PC-9 (cell line): ENCODE results near the gene C9orf85. TPM values are rescaled to one million over a fixed set of nuclear protein-coding genes. Genes with fewer than 3 reads are reported as not detected.
"Not testable (repeated sequence)": the region's sequence is repeated elsewhere in the genome, so short reads cannot be mapped to it uniquely, and the experiment has no call there.

Source experiments
- BruUV-seq: library from RNA; stranded (reverse); fragments of 400-500 nt; replicated peaks from 2 replicates; lab custom pipeline; 2021; lab: Mats Ljungman, UMichigan
- CTCF ChIA-PET: fragments of 300-600 bp; sonication (Branson Sonifier 250); formaldehyde crosslinking; loops from one replicate; lab custom pipeline; 2022; ENCODE audit warnings: antibody characterized with exemption; lab: Charles Lee
- POLR2A ChIA-PET: fragments of 300-600 bp; sonication (Branson Sonifier 250); formaldehyde crosslinking; loops from one replicate; lab custom pipeline; 2022; ENCODE audit warnings: antibody characterized with exemption; ENCODE audit not compliant: unreplicated experiment; lab: Charles Lee
- DNase-seq, 2 experiments: peaks; one replicate each; pipeline versions ENCODE4 v3.0.0 to v3.0.0-alpha.2; 2015 to 2022; ENCODE audit warnings: mixed read lengths in 1 of 2
- H2AFZ ChIP-seq: fragments of 200-600 bp; sonication (generic); 2 replicates; pipeline ENCODE4 v1.8.1; 2017; ENCODE audit warnings: antibody characterized with exemption
- H3F3A ChIP-seq: fragments of 200-600 bp; sonication (generic); 2 replicates; pipeline ENCODE4 v1.8.1; 2017; ENCODE audit warnings: antibody characterized with exemption, mild to moderate bottlenecking, low read depth; ENCODE audit not compliant: insufficient read depth
- H3K27ac ChIP-seq: fragments of 200-600 bp; sonication (generic); 2 replicates; pipeline ENCODE4 v1.6.1; 2016; ENCODE audit warnings: mixed run types
- H3K27me3 ChIP-seq: fragments of 200-600 bp; sonication (generic); 2 replicates; pipeline ENCODE4 v1.6.1; 2016; ENCODE audit warnings: low read depth, mixed run types; ENCODE audit not compliant: insufficient read depth
- H3K36me3 ChIP-seq: fragments of 200-600 bp; sonication (generic); 2 replicates; pipeline ENCODE4 v1.6.1; 2016; ENCODE audit warnings: low read depth, mixed run types
- H3K4me1 ChIP-seq: fragments of 200-600 bp; sonication (generic); replicated peaks from 2 replicates; pipeline ENCODE4 v1.6.1; 2016; ENCODE audit warnings: mixed run types; ENCODE audit not compliant: insufficient read depth
- H3K4me2 ChIP-seq: fragments of 200-600 bp; sonication (generic); 2 replicates; pipeline ENCODE4 v1.6.1; 2017; ENCODE audit warnings: mixed run types
- H3K4me3 ChIP-seq: fragments of 200-600 bp; sonication (generic); 2 replicates; pipeline ENCODE4 v1.6.1; 2016; ENCODE audit warnings: mixed run types
- H3K79me2 ChIP-seq: fragments of 200-600 bp; sonication (generic); 2 replicates; pipeline ENCODE4 v1.6.1; 2017; ENCODE audit warnings: low read depth, mixed run types
- H3K9me2 ChIP-seq: fragments of 200-600 bp; sonication (generic); 2 replicates; pipeline ENCODE4 v1.8.1; 2017; ENCODE audit warnings: mild to moderate bottlenecking; ENCODE audit not compliant: insufficient read depth
- H3K9me3 ChIP-seq: fragments of 200-600 bp; sonication (generic); 2 replicates; pipeline ENCODE4 v1.8.1; 2016; ENCODE audit warnings: low read depth; ENCODE audit not compliant: insufficient read depth
- H4K20me1 ChIP-seq: fragments of 200-600 bp; sonication (generic); 2 replicates; pipeline ENCODE4 v1.8.1; 2017; ENCODE audit not compliant: insufficient read depth
- EZH2 ChIP-seq: fragments of 200-600 bp; sonication (generic); IDR thresholded peaks from 2 replicates; pipeline ENCODE4 v1.8.0; 2017; ENCODE audit warnings: antibody characterized with exemption, low read depth
- intact Hi-C: fragments of 100-400 bp; cut with micrococcal nuclease; formaldehyde crosslinking; loops from one replicate; pipeline ENCODE4 v1.10.0; 2022; ENCODE audit not compliant: unreplicated experiment
- total RNA-seq: library from RNA; stranded (reverse); gene quantifications from 2 replicates; pipeline ENCODE4 v1.2.3, GENCODE V29; 2021
- TF ChIP-seq, protein P1 (sequence below): fragments of 200-600 bp; sonication (generic); conservative IDR thresholded peaks from 2 replicates; pipeline ENCODE4 v1.6.1; 2017; ENCODE audit warnings: mixed run types, antibody characterized with exemption, mild to moderate bottlenecking, moderate library complexity

Gene C9orf85
- total RNA-seq, 1 experiment from 2014 or later = 19.0 TPM

DNA sequence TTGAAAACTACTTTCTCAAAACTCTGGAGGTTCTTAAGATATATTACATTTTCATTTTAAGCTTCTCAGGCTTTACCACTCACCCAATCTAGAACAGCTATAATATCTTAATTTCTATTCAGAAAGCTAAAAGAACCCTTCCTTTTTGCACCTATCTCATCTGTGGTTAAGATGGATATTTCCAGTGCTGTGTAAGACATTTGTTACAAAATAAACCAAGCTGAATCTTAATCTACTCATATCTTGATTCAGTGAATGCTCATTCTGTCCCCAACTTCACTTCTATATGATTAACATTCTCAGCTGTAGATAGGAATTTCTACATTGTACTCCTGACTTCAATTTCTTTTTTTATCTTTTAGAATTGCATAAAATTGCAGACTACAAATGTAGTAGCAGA, 15.5 kb upstream of the C9orf85 start:
- no peaks in the 10 kb centered on the region for H3K27me3 ChIP-seq
- H2AFZ ChIP-seq = no peak overlapping the region
- POLR2A ChIA-PET = interaction anchor here (0.7 kb wide), 1 partner anchor 15 kb away, joined by 4 read pairs; the partner anchor contains the start of gene C9orf85
- no TSS peak for BruUV-seq
- no peaks in the 10 kb centered on the region for H3K4me1 ChIP-seq
- H3K4me2 ChIP-seq = no peak overlapping the region
- no peaks in the 10 kb centered on the region for H4K20me1 ChIP-seq
- no peak overlapping the region for H3K27ac ChIP-seq
- CTCF ChIA-PET = interaction anchor here (0.5 to 0.6 kb wide), 2 partner anchors 133 to 181 kb away, joined by 3 to 6 read pairs; no protein-coding TSS in a partner anchor
- H3K79me2 ChIP-seq = peaks cover 80% of the 10 kb centered on the region
- TF ChIP-seq EZH2 = no peak
- TF ChIP-seq, protein P1, sequence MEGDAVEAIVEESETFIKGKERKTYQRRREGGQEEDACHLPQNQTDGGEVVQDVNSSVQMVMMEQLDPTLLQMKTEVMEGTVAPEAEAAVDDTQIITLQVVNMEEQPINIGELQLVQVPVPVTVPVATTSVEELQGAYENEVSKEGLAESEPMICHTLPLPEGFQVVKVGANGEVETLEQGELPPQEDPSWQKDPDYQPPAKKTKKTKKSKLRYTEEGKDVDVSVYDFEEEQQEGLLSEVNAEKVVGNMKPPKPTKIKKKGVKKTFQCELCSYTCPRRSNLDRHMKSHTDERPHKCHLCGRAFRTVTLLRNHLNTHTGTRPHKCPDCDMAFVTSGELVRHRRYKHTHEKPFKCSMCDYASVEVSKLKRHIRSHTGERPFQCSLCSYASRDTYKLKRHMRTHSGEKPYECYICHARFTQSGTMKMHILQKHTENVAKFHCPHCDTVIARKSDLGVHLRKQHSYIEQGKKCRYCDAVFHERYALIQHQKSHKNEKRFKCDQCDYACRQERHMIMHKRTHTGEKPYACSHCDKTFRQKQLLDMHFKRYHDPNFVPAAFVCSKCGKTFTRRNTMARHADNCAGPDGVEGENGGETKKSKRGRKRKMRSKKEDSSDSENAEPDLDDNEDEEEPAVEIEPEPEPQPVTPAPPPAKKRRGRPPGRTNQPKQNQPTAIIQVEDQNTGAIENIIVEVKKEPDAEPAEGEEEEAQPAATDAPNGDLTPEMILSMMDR = no peak
- no peaks in the 10 kb centered on the region for H3K9me2 ChIP-seq
- H3K9me3 ChIP-seq = no peaks in the 10 kb centered on the region
- intact Hi-C loops = no loop called here
- H3K4me3 ChIP-seq = no peak overlapping the region
- no peaks in the 10 kb centered on the region for H3F3A ChIP-seq
- H3K36me3 ChIP-seq = no peaks in the 10 kb centered on the region
- DNase-seq = no peak

DNA sequence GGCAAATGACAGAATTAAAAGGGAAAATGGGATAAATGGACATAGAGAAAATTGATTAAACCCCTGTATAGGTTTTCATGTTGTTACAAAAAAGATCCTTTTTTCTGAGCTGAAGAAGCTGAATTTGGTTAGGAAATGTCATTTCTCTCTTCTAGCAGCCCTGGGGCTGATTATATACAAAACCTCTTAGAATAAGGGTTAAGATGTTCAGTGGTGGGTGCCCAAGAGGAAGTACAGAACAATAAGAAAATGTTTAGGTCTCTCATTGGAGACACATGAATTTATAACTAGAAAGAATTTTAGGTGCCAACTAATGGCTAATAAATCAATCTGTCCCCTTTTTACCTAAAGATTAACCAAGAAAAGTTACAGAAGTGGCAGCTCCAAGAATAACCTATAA, 14.7 kb upstream of the C9orf85 start:
- H3K4me2 ChIP-seq = no peak overlapping the region
- ChIA-PET POLR2A (no interaction called here), CTCF (no interaction called here)
- H3K4me3 ChIP-seq = no peak overlapping the region
- no peaks in the 10 kb centered on the region for H3K27me3 ChIP-seq
- TF ChIP-seq, protein P1 = no peak
- no peak for TF ChIP-seq EZH2
- H3K9me3 ChIP-seq = no peaks in the 10 kb centered on the region
- 0 out of 2 replicates have a peak, but pooled peaks cover 3% of the 10 kb centered on the region for H4K20me1 ChIP-seq
- H3K79me2 ChIP-seq = peaks cover 80% of the 10 kb centered on the region
- no peaks in the 10 kb centered on the region for H3F3A ChIP-seq
- no TSS peak for BruUV-seq
- no peaks in the 10 kb centered on the region for H3K4me1 ChIP-seq
- H3K27ac ChIP-seq = no peak overlapping the region
- no peak for DNase-seq
- intact Hi-C loops = no loop called here
- no peak overlapping the region for H2AFZ ChIP-seq
- H3K9me2 ChIP-seq = no peaks in the 10 kb centered on the region
- no peaks in the 10 kb centered on the region for H3K36me3 ChIP-seq

DNA sequence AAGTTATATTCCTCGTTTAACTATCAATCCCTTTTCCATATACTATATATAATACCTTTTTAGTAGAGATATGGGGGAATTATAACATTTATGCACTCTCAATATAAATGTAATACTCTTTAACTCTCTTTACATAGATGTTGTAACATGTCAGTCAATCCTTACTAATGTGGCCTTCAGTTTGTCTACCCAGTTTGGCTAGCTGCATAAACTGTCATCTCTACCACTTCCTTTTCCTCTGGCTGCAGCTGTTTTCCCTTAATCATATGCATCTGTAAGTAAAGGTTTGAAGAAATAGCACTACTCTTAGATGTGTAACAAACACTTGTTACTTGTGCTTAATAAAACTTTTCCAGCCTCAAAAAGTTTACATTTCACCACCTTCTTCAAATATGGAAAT, 13.9 kb upstream of the C9orf85 start:
- no peaks in the 10 kb centered on the region for H3K9me2 ChIP-seq
- H3K27ac ChIP-seq = no peak overlapping the region
- no peak overlapping the region for H2AFZ ChIP-seq
- no peak for DNase-seq
- H3K36me3 ChIP-seq = no peaks in the 10 kb centered on the region
- no peak overlapping the region for H3K4me2 ChIP-seq
- POLR2A ChIA-PET = no interaction called here
- intact Hi-C loops = no loop called here
- no peaks in the 10 kb centered on the region for H3K9me3 ChIP-seq
- no peak overlapping the region for H3K4me3 ChIP-seq
- no peaks in the 10 kb centered on the region for H3F3A ChIP-seq
- peaks cover 84% of the 10 kb centered on the region for H3K79me2 ChIP-seq
- no peak for TF ChIP-seq EZH2
- TF ChIP-seq, protein P1 = no peak
- no peaks in the 10 kb centered on the region for H3K4me1 ChIP-seq
- CTCF ChIA-PET = interaction anchor here (0.5 to 0.7 kb wide), 2 partner anchors 127 to 635 kb away, joined by 4 read pairs; no protein-coding TSS in a partner anchor
- H3K27me3 ChIP-seq = no peaks in the 10 kb centered on the region
- no TSS peak for BruUV-seq
- H4K20me1 ChIP-seq = 0 out of 2 replicates have a peak, but pooled peaks cover 5% of the 10 kb centered on the region

DNA sequence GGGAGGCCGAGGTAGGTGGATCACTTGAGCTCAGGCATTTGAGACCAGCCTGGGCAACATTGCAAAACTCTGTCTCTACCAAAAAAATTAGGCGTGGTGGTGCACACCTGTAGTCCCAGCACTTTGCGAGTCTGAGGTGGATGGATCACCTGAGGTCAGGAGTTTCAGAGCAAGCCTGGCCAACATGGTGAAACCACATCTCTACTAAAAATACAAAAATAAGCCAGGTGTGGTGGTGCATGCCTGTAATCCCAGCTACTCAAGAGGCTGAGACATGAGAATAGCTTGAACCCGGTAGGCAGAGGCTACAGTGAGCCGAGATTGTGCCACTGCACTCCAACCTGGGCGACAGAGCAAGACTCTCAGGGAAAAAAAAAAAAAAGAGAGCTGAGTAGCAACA, 12.7 kb upstream of the C9orf85 start:
- H2AFZ ChIP-seq, H3K9me2 ChIP-seq, H4K20me1 ChIP-seq, H3K9me3 ChIP-seq, BruUV-seq, DNase-seq, H3K36me3 ChIP-seq, H3K27me3 ChIP-seq, H3K4me2 ChIP-seq, intact Hi-C loops, CTCF ChIA-PET, H3K4me3 ChIP-seq, H3K4me1 ChIP-seq, H3K27ac ChIP-seq, H3F3A ChIP-seq: not testable (repeated sequence)
- H3K79me2 ChIP-seq = peaks cover 86% of the 10 kb centered on the region
- POLR2A ChIA-PET = interaction anchor here (0.7 kb wide), 1 partner anchor 1149 kb away, joined by 6 read pairs; no protein-coding TSS in a partner anchor
